Glomerular endothelial cell (primary cell): Measurements from ENCODE around the gene PIK3CD. TPM values are rescaled to one million over a fixed set of nuclear protein-coding genes. Genes with fewer than 3 reads are reported as not detected.
"Not testable (repeated sequence)": the region's sequence is repeated elsewhere in the genome, so short reads cannot be mapped to it uniquely, and the experiment has no call there.

Experiments
- DNase-seq: peaks from one replicate; pipeline ENCODE4 v3.0.0-alpha.2; 2011; ENCODE audit warnings: low read depth, low spot score; ENCODE audit errors: extremely low read depth
- total RNA-seq: library from RNA; depleted of rRNA; stranded (reverse); fragments of >200 nt; gene quantifications from 2 replicates; pipeline ENCODE4 v1.2.3, GENCODE V29; 2015

Gene PIK3CD
- total RNA-seq, 1 donor from 2014 or later: 13.2 TPM

DNA sequence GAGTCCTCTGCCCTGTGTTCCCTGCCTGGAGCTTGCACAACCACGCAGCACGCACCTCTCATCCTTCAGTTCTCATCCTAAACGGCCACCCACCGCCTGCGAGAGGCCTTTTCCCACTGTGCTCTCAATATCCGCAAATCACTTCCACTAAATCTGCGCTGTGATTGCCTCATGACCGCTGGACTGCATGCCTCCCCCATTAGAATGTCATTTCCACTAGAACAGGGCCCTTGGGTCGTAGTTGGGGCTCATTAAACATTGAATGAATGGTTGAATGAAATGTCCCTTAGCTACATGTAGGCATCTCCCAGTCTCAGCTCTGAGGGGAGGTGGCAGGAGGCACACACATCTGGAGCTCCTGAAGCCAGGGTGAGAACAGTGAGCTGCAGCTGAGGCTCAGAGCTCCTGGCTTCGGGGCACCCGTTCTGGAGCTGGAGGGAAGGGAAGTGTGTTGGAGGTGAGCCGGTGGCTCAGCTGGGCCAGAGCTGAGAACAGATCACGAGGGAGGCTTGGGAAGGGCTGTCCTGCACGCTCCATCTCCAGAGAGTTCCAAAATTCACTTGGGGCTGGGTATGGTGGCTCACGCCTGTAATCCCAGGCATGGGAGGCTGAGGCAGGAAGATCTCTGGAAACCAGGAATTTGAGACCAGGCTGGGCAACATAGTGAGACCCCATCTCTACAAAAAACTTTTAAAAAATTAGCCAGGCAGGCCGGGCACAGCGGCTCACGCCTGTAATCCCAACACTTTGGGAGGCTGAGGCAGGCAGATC, 32.4 kb upstream of the PIK3CD start:
- no peak for DNase-seq

DNA sequence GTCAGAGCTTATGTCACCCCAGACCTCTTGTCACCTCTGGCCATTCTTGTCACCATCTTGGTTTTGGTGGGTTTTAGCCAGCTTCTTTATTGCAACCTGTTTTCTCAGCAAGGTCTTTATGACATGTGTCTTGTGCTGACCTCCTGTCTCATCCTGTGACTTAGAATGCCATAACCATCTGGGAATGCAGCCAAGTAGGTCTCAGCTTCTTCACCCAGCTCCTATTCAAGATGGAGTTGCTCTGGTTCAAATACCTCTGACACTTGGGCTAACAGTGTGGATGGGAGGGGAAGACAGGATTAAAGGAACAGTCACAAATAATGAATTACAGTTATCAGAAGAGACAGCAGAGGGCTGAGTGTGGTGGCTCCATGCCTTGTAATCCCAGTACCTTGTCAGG, 30.5 kb upstream of the PIK3CD start:
- no peak for DNase-seq

DNA sequence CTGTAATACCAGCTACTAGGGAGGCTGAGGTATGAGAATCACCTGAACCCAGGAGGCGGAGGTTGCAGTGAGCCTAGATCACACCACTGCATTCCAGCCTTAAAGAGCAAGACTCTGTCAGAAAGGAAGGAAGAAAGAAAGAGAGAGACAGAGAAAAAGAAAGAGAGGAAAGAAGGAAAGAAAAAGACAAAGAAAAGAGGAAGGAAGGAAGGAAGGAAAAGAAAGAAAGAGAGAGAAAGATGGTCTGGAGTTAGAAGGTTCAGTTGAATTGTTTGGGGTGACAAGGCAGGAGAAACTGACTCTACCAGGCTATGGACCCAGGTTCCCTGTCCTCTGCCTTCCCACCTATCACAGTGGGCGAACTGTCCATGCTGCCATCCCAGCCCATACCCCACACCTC, 27.4 kb upstream of the PIK3CD start:
- DNase-seq: no peak

DNA sequence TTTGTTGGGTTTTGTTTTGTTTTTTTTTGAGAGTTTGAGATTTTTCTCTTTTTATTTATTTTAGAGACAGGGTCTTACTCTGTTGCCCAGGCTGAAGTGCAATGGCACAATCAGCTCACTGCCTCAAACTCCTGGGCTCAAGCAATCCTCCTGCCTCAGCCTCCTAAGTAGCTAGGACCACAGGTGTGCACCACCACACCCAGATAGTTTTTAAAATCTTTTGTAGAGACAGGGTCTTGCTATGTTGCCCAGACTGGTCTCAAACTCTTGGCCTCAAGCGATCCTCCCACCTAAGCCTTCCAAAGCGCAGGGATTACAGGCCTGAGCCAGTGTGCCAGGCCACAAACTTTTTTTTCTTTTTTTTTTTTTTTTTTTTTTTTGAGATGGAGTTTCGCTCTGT, 26.5 kb upstream of the PIK3CD start:
- not testable (repeated sequence) for DNase-seq

DNA sequence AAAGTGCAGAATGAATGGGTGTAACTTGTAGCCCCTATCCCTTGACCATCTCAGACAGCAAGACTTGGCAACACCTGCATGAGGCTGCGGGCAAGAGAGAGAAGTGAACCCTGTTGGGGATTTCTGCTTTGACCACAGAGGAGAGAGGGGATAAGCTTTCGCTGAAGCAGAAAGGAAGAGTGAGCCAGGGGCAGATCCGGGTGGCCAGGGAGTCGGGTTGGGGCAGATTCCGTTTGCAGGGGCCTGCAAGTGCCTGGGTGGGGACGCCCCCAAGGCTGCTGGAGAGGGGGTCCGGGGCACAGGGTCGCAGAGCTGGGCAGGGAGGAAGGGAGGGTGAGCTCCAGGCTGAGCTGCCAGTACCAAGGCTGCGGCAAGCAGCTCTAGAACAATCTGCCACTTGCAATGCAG, 25.3 kb upstream of the PIK3CD start:
- DNase-seq: no peak

DNA sequence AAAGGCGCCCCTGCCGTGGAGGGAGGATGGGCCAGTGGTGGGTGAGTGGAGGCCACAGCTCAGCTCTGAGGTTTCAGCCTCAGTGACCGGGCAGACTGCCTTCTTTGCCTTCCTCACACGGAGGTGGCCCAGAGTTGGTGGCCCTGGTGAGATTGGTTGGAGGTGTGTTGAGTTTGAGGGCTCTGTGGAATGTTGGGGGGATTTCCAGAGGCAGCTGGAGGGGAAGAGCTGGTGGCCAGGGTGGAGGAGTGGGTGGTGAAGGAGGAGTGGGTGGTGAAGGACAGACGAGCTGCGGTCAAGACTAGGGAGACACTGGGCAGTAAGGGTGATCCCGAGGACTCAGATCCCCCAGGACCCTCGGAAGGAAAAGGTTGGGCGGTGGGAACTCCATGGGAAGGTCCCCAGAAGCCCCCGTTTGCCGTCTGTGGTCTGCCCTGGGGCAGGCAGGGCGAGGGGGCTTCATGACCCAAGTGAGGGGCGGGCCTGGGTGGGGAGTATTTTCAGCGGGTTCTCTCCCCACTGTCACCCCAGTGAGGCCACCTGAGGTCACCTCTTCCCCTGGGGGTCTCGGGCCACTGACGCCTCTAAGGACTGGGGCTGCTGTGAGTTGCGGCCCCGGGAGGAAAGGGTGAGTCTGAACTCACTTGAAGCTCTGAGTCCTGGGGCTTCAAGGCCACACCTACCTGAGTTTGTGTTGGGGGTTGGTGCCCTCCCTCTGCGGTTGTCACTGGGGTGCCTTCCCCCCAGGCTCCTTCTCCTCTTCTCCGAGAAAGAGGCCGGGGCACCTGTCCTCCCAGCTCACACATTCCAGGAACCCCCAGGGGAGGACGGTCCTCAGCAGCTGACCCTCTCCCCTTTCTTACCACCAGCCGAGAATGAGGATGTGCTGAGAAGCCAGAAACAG, 22.7 kb upstream of the PIK3CD start:
- DNase-seq: no peak

DNA sequence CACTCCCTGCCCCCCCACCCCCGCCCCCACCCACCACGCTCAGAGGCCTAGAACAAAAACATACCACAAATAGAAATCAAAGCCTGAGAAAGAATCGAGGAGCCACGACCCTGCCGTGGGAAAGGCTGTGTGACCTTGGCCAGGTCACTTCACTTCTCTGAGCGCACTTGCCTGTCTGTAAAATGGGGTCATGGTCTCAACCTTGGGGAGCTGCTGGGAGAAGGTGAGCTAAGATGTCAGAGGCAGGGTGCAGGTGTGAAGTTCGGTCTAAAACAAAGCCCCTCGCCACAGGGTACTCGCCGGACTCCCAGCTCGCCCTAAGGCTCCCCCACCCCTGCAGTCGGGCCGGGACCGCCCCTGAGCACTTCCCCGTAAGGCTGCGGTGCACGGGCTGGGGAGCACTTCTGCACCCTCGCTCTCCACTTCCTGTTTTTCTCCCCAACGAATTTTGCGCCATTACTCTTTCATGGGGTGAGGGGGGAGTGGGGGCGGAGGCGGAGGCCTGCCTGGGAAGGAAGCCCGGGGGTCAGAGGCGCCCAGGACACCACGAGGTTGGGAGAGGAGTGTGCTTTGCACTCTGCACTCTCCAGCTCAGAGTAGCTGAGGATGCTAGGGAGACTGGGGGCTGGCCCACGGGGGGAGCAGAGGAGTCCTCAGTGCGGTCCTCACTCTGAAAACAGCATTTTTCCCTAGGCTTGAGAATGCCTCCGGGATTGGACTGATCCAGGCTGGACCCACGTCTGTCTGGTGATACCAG, 21.9 kb upstream of the PIK3CD start:
- DNase-seq: no peak

DNA sequence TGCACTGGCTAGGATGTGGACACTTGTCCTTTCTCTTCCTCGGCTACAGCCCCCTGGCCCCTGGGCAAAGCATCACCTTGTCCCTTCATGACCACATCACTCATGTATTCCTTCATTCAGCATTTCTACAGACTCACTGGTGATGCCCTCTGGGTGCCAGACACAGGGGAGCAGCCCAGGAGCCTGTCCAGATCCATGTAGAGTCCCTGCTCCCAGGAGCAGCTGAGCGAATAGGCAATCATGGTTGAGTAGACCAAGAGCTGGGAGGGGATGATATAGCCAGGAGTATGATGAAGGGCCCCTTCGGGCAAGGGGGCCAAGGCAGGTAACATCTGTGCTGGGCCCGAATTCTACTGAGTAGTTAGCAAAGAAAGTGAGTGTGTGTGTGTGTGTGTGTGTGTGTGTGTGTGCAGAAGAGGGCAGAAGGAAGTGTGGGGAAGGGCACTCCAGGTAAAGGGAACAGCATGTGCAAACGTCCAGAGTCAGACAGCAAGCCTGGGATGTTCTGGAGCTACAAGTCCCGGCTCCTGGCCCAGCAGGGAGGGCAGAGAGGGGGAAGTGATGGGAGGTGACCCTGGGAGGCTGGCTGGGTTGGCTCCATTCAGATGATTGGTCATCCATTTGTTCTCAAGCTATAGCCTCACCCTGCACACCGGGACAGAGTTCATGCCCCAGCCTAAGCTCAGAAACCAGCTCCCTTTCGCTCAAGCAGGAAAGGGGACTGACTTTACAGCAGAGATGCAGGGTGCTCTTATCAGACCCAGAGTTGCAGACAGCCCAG, 21.0 kb upstream of the PIK3CD start:
- DNase-seq: no peak

DNA sequence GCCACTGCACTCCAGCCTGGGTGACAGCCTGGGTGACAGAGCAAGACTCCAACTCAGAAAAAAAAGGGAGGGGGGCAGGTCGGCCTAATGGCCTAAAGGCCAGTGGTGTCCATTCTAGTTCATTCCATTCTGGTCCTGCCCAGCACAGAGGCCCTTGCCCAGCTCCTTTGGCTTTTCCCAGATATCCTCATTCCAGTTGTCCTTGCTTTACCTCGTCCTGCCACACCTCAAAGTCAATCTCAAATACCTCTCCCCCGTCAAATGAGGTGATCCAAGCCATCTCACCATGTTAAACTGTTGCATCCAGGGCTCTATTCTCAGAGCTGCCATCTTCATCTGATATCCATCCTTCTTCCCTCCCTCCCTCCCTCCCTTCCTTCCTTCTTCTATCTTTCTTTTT, 19.9 kb upstream of the PIK3CD start:
- DNase-seq: no peak

DNA sequence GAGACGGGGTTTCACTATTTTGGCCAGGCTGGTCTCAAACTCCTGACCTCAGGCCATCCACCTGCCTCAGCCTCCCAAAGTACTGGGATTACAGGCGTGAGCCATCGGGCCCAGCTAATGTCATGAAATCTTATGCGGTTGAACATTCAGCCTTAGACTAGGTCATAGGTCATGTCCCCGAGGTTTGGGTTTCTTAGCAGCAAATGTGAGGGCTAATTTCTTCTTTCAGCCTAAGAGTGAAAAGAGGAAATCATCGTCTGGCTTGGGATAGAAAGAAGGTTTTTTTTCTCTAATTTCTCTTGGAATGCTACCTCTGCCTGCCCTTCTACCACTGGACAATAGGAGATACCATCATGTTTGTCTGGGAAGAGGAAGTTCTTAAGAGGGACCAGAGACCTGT, 18.0 kb upstream of the PIK3CD start:
- DNase-seq: no peak

DNA sequence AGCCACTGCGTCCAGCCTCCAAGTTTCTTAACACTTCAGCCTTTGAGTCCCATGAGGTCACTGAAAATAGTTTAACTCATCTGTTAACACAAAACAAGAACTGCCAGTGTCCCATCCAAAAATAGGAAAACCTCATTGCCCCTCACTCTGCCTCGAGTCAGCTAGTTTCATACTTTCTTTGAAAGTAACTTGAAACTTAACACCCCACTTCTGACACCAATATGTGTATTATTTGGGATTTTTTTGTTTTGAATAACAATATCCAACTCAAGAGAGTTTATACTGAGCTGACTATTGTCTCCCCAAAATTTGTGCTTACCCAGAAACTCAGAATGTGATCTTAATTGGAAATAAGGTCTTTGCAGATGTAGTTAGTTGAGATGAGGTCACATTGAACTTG, 16.9 kb upstream of the PIK3CD start:
- no peak for DNase-seq

DNA sequence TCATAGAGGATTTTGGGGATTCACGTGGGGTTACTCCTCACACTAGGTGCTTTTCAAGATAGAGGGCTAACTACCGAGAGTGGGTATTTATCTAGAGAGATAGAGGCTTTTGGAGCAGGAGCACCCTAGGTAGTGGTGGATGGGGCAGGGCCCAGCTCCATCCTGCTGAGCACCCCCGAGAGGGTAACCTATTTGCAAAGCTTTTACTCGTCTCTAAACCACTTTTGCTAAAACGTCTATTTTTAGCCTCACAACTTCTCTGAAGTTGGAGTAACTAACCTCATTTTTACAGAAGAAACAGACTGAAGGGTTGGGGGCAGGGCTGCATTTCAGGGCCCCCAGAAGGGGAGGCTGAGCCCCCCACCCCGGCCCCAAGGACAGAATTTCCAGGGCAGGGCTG, 12.3 kb upstream of the PIK3CD start:
- DNase-seq: no peak

DNA sequence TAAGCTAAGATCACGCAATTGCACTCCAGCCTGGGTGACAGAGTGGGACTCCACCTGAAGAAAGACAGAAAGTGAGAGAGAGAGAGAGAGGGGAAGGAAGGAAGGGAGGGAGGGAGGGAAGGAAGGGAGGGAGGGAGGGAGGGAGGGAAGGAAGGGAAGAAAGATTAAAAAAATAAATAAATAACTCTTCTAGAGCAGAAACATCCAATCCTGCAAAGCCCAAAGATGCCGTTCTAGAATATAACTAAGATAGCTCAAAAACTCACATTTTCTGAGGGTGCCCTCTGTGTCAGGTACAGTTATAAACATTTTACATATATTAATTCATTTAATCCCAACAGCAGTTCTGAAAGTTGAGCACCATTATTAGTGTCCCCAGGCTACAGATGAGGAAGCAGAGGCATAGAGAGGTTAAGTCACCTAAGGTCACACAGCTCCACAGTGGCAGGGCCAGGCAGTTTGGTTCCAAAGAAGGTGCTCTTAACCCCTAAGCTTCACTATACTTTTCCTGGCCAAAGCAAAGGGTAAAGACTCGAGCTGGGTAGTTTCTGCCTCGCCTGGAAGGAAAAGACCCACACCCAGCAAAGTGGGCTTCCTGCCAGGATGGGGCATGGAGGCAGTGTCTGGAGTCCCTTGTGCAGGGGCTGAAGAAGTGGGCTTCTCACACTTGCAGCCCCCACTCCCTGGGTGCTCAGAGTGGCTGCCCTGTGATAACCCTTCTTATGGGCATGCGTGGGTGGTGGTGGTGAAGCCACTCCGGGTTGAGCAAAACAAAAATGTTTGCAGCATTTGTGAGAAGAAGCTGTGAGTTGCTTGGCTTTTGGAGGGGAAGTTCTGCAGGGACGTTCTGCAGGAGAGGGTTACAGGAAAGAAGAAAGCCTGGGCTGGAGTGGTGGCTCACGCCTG, 7.9 kb upstream of the PIK3CD start:
- DNase-seq: no peak

DNA sequence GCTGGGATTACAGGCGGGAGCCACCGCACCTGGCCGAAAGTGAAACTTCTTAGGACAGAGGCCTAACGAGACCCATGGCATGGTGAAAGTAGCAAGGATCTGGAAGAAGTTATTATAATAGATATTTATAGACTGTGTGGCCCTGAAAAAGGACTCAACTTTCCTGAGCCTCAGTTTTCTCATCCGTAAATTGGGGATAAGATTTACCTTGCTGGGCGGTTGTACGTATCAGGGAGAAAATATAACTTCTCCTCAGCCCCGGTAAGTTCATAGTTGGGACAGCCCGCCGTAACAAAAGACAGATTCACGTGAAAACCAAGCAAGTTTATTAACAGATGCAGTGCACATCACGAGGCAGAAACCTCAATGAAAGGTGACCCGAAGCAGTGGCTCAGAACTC, 5.5 kb upstream of the PIK3CD start:
- DNase-seq: no peak

DNA sequence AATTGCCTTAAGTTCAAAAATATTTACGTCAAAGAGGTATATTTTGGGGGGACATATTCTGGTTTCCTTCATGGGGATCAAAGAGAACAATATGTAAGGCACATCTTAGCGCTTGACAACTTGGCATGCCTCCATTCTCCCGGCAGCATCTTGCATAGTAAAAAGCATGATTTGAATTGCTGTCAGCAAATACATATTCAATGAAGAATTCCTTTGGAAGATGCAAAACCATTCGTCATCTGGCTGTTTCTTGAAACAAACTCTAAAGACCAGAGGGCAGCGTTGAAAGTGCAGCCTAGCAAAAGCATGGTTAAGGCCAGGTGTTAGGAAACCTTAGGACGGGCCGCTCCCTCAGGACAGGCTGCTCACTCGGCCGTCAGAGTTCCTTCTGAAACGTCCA, 3.4 kb upstream of the PIK3CD start:
- DNase-seq: no peak

DNA sequence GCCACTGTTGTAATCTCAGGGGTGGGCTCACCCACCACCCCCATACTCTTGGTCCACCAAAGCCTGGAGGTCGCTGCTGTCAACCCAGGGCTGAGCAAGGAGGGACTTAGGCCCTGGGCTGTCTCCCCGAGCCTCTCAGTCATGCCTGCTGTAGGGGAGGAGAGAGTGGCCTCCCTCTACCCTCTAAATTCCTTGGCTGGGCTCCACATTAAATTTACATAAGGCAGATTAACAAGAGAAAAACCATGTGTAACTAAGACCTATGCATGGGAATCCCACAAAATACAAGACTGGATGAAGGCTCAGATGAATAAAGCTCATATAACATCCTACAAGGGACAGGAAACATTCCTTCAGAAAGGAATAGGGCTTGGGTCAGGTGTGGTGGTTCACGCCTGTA, 1.8 kb upstream of the PIK3CD start:
- DNase-seq: no peak

DNA sequence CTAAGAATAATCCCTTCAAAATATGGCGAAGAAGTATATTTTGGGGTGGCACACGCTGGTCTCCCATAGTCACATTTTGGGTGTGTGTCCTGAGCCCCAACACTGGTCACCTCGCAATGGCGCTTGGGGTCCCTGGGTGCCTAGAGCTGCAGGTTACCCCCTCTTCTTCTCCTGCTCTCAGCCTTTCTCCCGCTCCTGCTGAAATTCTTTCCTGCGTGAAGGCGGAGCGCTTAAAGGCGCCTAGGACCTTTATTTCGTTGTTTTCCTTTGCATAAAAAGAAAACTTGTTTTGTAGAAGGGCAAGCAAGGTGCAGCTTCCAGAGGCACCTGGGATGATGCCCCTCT, 339 bp upstream of the PIK3CD start:
- no peak for DNase-seq

DNA sequence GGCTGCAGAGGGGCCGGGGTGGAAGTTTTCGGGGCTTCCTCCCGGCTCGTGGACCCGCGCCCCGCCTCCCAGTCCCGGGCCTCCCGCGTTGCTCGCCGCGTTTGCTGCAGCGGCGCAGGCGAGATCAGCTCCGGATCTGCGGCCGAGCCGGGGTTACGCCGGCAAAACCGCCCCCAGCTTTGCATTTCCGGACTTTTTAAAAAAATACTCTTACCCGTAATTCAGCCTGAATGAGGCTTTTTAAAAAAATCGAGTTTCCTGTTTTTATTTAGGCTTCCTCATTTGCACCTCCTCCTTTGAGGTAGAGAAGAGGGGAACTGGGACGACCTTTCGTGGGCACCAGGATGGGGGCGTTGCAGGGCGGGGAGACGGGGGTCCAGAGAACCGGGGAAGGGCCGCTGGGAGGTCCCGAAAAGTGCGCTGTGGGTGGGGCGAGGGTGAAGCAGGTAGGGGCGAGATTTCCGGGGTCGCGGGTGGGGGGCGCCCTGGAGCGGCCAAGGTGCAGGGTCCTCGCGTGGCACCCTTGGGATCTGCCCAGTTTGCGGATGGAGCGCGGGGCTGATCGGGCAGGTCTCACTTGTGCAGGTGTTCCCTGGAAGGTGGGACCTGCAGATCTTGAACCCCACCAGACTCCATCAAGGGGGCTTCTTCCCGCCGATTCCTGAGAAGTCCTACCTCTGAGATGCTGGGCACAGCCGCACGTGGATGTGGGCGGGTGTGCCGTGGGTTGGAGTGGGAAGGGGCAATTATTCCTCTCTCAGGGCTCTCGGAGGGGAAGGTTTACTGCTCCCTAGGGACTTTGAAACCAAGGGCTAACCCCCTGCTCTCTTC, 1.1 kb downstream of the PIK3CD start:
- DNase-seq: no peak

DNA sequence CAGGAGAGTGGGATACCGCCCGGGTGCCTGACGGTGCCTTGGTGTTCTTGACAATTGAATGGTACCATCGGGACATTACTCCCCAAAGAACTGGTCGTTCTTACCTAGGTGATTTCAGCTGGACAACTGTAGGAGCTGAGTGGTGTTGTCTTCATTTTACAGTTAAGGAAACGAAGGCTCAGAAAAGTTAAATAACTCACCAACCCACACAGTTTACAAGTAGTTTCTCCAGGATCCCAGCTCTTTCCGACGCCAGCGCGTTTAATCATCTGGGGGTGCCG, 1.6 kb downstream of the PIK3CD start:
- DNase-seq: no peak
